Neural cell (in vitro differentiated cells): ENCODE measurements around the gene OLFML2B. TPM values are rescaled to one million over a fixed set of nuclear protein-coding genes. Genes with fewer than 3 reads are reported as not detected.

Source experiments
- H2AFZ ChIP-seq: fragments of 200-600, 300-800 bp; sonication (generic), shearing (Covaris generic); 2 replicates; pipeline ENCODE4 v1.6.0; 2014; ENCODE audit warnings: low read depth, mild to moderate bottlenecking, antibody characterized with exemption, low read length, moderate library complexity
- H3F3A ChIP-seq: fragments of 200-600 bp; shearing (Covaris generic); 2 replicates; pipeline ENCODE4 v1.6.1; 2016; ENCODE audit warnings: mild to moderate bottlenecking, moderate library complexity, mixed read lengths, antibody characterized with exemption, low read length; ENCODE audit not compliant: insufficient read depth, poor library complexity, severe bottlenecking
- H3K27ac ChIP-seq: fragments of 200-600, 300-800 bp; sonication (generic), shearing (Covaris generic); 2 replicates; pipeline ENCODE4 v1.5.1; 2014; ENCODE audit warnings: mild to moderate bottlenecking, low read length, moderate library complexity
- H3K27me3 ChIP-seq: fragments of 300-800, 200-600 bp; sonication (generic), shearing (Covaris generic); 2 replicates; pipeline ENCODE4 v1.6.0; 2014; ENCODE audit warnings: mild to moderate bottlenecking, low read depth, low read length, moderate library complexity; ENCODE audit not compliant: insufficient read depth
- H3K36me3 ChIP-seq: fragments of 300-800, 200-600 bp; sonication (generic), shearing (Covaris generic); 2 replicates; pipeline ENCODE4 v1.5.1; 2014; ENCODE audit warnings: mild to moderate bottlenecking, antibody characterized with exemption, low read length, moderate library complexity; ENCODE audit not compliant: insufficient read depth
- H3K4me2 ChIP-seq: fragments of 300-800, 200-600 bp; sonication (generic), shearing (Covaris generic); 2 replicates; pipeline ENCODE4 v1.6.0; 2014; ENCODE audit warnings: mild to moderate bottlenecking, low read length
- H3K4me3 ChIP-seq: fragments of 300-800, 200-600 bp; sonication (generic), shearing (Covaris generic); 2 replicates; pipeline ENCODE4 v1.5.1; 2014; ENCODE audit warnings: mild to moderate bottlenecking, low read length, moderate library complexity
- H3K79me2 ChIP-seq: fragments of 200-600 bp; shearing (Covaris generic); replicated peaks from 2 replicates; pipeline ENCODE4 v1.6.0; 2014; ENCODE audit warnings: mild to moderate bottlenecking, low read length, moderate library complexity; ENCODE audit not compliant: insufficient read depth
- H3K9ac ChIP-seq: fragments of 300-800, 200-600 bp; sonication (generic), shearing (Covaris generic); 2 replicates; pipeline ENCODE4 v1.6.1; 2016; ENCODE audit warnings: mild to moderate bottlenecking, low read length, mixed read lengths
- H3K9me2 ChIP-seq: fragments of 200-600 bp; shearing (Covaris generic); 2 replicates; pipeline ENCODE4 v1.6.1; 2016; ENCODE audit warnings: mild to moderate bottlenecking, low read length, mixed read lengths; ENCODE audit not compliant: insufficient read depth
- H3K9me3 ChIP-seq: fragments of 200-600, 300-800 bp; sonication (generic), shearing (Covaris generic); 2 replicates; pipeline ENCODE4 v1.6.1; 2016; ENCODE audit warnings: mild to moderate bottlenecking, mixed run types, low read length, moderate library complexity, mixed read lengths
- H4K20me1 ChIP-seq: fragments of 200-600 bp; shearing (Covaris generic); 2 replicates; pipeline ENCODE4 v1.6.1; 2016; ENCODE audit warnings: mild to moderate bottlenecking, mixed run types; ENCODE audit not compliant: insufficient read depth
- EP300 ChIP-seq: fragments of 450-650 bp; conservative IDR thresholded peaks from 2 replicates; pipeline ENCODE4 v1.6.1; 2014; ENCODE audit warnings: antibody characterized with exemption, mild to moderate bottlenecking, moderate library complexity; ENCODE audit not compliant: poor library complexity, severe bottlenecking
- EZH2 ChIP-seq: fragments of 200-600, 300-800 bp; shearing (Covaris generic), sonication (generic); IDR thresholded peaks from 2 replicates; pipeline ENCODE4 v1.6.1; 2014; ENCODE audit warnings: antibody characterized with exemption, low read length, borderline replicate concordance, mild to moderate bottlenecking; ENCODE audit not compliant: insufficient read depth, poor library complexity, severe bottlenecking
- MXI1 ChIP-seq: fragments of 450-650 bp; conservative IDR thresholded peaks from 2 replicates; pipeline ENCODE4 v1.6.1; 2014; ENCODE audit warnings: antibody characterized with exemption, mild to moderate bottlenecking; ENCODE audit not compliant: poor library complexity, severe bottlenecking
- POLR2AphosphoS5 ChIP-seq: IDR thresholded peaks from 2 replicates; pipeline ENCODE4 v1.6.1; 2012
- RAD21 ChIP-seq: fragments of 450-650 bp; conservative IDR thresholded peaks from 2 replicates; pipeline ENCODE4 v1.6.1; 2014; ENCODE audit warnings: antibody characterized with exemption, mild to moderate bottlenecking, moderate library complexity
- SMC3 ChIP-seq: fragments of 450-650 bp; conservative IDR thresholded peaks from 2 replicates; pipeline ENCODE4 v1.6.1; 2014; ENCODE audit warnings: antibody characterized with exemption, mild to moderate bottlenecking, moderate library complexity; ENCODE audit not compliant: poor library complexity
- TAF1 ChIP-seq: IDR thresholded peaks from 2 replicates; pipeline ENCODE4 v1.6.1; 2012; ENCODE audit warnings: low read depth
- polyA plus RNA-seq: library from polyadenylated mRNA; depleted of rRNA; stranded (reverse); fragments of >200 nt; gene quantifications from 2 replicates; pipeline ENCODE4 v1.2.3, GENCODE V29; 2014
- TF ChIP-seq, protein P1 (sequence below): fragments of 450-650 bp; IDR thresholded peaks from 2 replicates; pipeline ENCODE4 v1.5.1; 2014; ENCODE audit warnings: antibody characterized with exemption, mild to moderate bottlenecking, moderate library complexity; ENCODE audit not compliant: poor library complexity, severe bottlenecking
- TF ChIP-seq, protein P2 (sequence below): IDR thresholded peaks from 2 replicates; pipeline ENCODE4 v1.6.1; 2012; ENCODE audit warnings: borderline replicate concordance

Gene OLFML2B
- polyA plus RNA-seq, 1 donor from 2014 or later = 0.78 TPM

DNA sequence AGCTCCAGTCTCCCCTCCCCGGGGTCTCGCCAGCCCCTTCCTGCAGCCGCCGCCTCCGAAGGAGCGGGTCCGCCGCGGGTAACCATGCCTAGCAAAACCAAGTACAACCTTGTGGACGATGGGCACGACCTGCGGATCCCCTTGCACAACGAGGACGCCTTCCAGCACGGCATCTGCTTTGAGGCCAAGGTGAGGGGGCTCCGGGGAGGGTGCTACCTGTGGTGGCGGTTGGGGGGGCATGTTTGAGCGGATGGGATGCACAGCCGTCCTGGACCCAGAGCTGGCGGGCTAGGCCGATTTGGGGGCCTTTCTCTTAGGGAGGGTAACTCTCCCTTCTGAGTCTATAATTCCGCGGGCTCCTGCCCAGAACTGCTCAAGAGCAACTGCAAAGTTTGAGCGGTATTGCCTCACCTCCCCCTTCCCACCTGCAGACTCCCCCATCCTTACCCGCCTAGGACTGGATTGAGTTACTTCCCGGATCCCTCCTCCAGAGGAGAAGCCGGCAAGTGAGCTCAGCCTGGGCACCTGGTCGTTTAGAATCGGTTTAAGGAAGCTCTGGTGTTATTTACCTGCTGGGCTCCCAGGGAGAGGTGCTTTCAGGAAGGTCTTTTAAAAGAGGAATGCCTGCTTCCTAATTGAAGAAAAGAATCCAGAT is 46.6 kb upstream of the OLFML2B start:
- no peaks in the 10 kb centered on the region for H3K27me3 ChIP-seq
- peak overlapping the region; percentile 16 for H3K4me2 ChIP-seq
- H3F3A ChIP-seq = no peaks in the 10 kb centered on the region
- peak overlapping the region; percentile 37 for H3K27ac ChIP-seq
- no peaks in the 10 kb centered on the region for H4K20me1 ChIP-seq
- H3K4me3 ChIP-seq = peak overlapping the region; percentile 93
- peak overlapping the region; percentile 77 for H3K9ac ChIP-seq
- peaks cover 52% of the 10 kb centered on the region for H3K79me2 ChIP-seq
- no peaks in the 10 kb centered on the region for H3K9me3 ChIP-seq
- H3K36me3 ChIP-seq = peaks cover 4% of the 10 kb centered on the region
- TF ChIP-seq SMC3 = peak; percentile 46
- TF ChIP-seq EP300 = no peak
- peak; percentile 15 for TF ChIP-seq RAD21
- peak; percentile 63 for TF ChIP-seq MXI1
- no peaks in the 10 kb centered on the region for H3K9me2 ChIP-seq
- no peak overlapping the region for H2AFZ ChIP-seq

DNA sequence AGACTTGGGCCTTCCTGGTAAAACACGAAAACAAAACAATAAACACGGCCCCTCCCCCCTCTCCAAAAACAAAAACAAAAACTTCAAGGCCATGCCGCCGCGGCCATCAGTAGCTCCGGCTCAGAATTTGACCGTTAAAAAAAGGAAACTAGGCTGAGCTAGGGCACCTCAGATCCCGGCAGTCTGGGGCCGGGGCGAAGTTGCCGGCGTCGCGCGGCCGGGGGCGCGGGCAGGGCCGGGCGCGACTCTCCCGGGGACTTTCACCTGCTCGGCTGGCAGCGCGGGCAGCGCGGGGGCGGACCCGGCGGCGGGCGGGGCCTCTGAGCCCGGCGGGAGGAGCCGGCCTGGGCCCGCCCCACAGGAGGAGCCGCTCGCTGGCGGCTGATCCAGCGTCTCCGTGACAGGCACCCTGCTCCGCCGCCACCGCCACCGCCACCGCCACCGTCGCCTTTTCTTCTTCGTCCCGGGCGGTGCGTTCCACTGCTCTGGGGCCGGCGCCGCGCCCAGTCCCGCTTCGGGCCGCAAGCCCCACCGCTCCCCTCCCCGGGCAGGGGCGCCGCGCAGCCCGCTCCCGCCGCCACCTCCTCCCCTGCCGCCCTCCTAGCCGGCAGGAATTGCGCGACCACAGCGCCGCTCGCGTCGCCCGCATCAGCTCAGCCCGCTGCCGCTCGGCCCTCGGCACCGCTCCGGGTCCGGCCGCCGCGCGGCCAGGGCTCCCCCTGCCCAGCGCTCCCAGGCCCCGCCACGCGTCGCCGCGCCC is 45.8 kb upstream of the OLFML2B start, which contains the start of gene NOS1AP:
Gene NOS1AP, plus strand, starts transcription at position 358 of the 760 bp plus-strand sequence. CDS start 487 bp downstream, outside the sequence.
- Histone ChIP-seq H3K4me3 (peak within 1 kb of the TSS; percentile 93), H3F3A (no peaks in the 10 kb centered on the region), H3K79me2 (peaks cover 44% of the 10 kb centered on the region), H4K20me1 (no peaks in the 10 kb centered on the region), H3K27ac (peak within 1 kb of the TSS; percentile 37), H3K27me3 (no peaks in the 10 kb centered on the region), H3K9me2 (no peaks in the 10 kb centered on the region), H3K9me3 (no peaks in the 10 kb centered on the region), H3K9ac (peak within 1 kb of the TSS; percentile 77), H3K36me3 (peaks cover under 1% of the 10 kb centered on the region), H2AFZ (no peak within 1 kb of the TSS), H3K4me2 (peak within 1 kb of the TSS; percentile 25)
- no peak for TF ChIP-seq EZH2
- TF ChIP-seq RAD21 = peak; percentile 56
- TF ChIP-seq, protein P1, sequence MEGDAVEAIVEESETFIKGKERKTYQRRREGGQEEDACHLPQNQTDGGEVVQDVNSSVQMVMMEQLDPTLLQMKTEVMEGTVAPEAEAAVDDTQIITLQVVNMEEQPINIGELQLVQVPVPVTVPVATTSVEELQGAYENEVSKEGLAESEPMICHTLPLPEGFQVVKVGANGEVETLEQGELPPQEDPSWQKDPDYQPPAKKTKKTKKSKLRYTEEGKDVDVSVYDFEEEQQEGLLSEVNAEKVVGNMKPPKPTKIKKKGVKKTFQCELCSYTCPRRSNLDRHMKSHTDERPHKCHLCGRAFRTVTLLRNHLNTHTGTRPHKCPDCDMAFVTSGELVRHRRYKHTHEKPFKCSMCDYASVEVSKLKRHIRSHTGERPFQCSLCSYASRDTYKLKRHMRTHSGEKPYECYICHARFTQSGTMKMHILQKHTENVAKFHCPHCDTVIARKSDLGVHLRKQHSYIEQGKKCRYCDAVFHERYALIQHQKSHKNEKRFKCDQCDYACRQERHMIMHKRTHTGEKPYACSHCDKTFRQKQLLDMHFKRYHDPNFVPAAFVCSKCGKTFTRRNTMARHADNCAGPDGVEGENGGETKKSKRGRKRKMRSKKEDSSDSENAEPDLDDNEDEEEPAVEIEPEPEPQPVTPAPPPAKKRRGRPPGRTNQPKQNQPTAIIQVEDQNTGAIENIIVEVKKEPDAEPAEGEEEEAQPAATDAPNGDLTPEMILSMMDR = peak; percentile 36
- TF ChIP-seq MXI1 = peak; percentile 77
- TF ChIP-seq SMC3 = peak; percentile 66
- TF ChIP-seq, protein P2, sequence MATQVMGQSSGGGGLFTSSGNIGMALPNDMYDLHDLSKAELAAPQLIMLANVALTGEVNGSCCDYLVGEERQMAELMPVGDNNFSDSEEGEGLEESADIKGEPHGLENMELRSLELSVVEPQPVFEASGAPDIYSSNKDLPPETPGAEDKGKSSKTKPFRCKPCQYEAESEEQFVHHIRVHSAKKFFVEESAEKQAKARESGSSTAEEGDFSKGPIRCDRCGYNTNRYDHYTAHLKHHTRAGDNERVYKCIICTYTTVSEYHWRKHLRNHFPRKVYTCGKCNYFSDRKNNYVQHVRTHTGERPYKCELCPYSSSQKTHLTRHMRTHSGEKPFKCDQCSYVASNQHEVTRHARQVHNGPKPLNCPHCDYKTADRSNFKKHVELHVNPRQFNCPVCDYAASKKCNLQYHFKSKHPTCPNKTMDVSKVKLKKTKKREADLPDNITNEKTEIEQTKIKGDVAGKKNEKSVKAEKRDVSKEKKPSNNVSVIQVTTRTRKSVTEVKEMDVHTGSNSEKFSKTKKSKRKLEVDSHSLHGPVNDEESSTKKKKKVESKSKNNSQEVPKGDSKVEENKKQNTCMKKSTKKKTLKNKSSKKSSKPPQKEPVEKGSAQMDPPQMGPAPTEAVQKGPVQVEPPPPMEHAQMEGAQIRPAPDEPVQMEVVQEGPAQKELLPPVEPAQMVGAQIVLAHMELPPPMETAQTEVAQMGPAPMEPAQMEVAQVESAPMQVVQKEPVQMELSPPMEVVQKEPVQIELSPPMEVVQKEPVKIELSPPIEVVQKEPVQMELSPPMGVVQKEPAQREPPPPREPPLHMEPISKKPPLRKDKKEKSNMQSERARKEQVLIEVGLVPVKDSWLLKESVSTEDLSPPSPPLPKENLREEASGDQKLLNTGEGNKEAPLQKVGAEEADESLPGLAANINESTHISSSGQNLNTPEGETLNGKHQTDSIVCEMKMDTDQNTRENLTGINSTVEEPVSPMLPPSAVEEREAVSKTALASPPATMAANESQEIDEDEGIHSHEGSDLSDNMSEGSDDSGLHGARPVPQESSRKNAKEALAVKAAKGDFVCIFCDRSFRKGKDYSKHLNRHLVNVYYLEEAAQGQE = no peak
- TF ChIP-seq TAF1 = peak; percentile 24
- peak; percentile 57 for TF ChIP-seq POLR2AphosphoS5
- TF ChIP-seq EP300 = no peak
